IMR-90 (cell line): ENCODE results near the gene MB. TPM values are rescaled to one million over a fixed set of nuclear protein-coding genes. Genes with fewer than 3 reads are reported as not detected.

Source experiments
- ATAC-seq: fragments of 200-7000 bp; cut with Tn5 transposase; 2 replicates; pipeline ENCODE4 v1.9.1; 2020; ENCODE audit warnings: low read depth, mild to moderate bottlenecking, moderate library complexity
- BruUV-seq: library from RNA; stranded (reverse); fragments of 400-500 nt; replicated peaks from 2 replicates; lab custom pipeline; 2021; lab: Mats Ljungman, UMichigan
- CTCF ChIA-PET: fragments of 300-600 bp; formaldehyde crosslinking; extraction: SDS; loops from one replicate; lab custom pipeline; 2021; ENCODE audit warnings: antibody characterized with exemption; lab: Yijun Ruan, JAX
- POLR2A ChIA-PET: fragments of 300-600 bp; sonication (Branson Sonifier 250); formaldehyde crosslinking; loops from one replicate; lab custom pipeline; 2022; ENCODE audit warnings: antibody characterized with exemption; ENCODE audit not compliant: unreplicated experiment; lab: Charles Lee
- DNase-seq: peaks from one replicate; pipeline ENCODE4 v3.0.0; 2013
- H2AFZ ChIP-seq: replicated peaks from 2 replicates; pipeline ENCODE3; 2013; ENCODE audit warnings: low read length, mild to moderate bottlenecking; ENCODE audit not compliant: poor library complexity
- H2AK5ac ChIP-seq: 2 replicates; pipeline ENCODE4 v1.6.1; 2013; ENCODE audit warnings: low read depth, low read length, inconsistent platforms
- H2AK9ac ChIP-seq: replicated peaks from 2 replicates; pipeline ENCODE3; 2013; ENCODE audit warnings: mild to moderate bottlenecking, low read depth, low read length, moderate library complexity; ENCODE audit not compliant: poor library complexity
- H2BK120ac ChIP-seq: 2 replicates; pipeline ENCODE4 v1.6.1; 2013; ENCODE audit warnings: low read depth, low read length, inconsistent platforms
- H2BK15ac ChIP-seq: 3 replicates; pipeline ENCODE4 v1.6.1; 2013; ENCODE audit warnings: low read depth, low read length, inconsistent platforms
- H2BK20ac ChIP-seq: 2 replicates; pipeline ENCODE4 v1.6.1; 2013; ENCODE audit warnings: low read depth, mild to moderate bottlenecking, inconsistent platforms, low read length, moderate library complexity
- H2BK5ac ChIP-seq: 2 replicates; pipeline ENCODE4 v1.6.1; 2013; ENCODE audit warnings: mild to moderate bottlenecking, low read depth, low read length, inconsistent platforms; ENCODE audit not compliant: poor library complexity, severe bottlenecking
- H3K14ac ChIP-seq: replicated peaks from 2 replicates; pipeline ENCODE4 v1.6.1; 2013; ENCODE audit warnings: low read depth, low read length, inconsistent platforms
- H3K18ac ChIP-seq: 2 replicates; pipeline ENCODE4 v1.6.1; 2013; ENCODE audit warnings: low read depth, low read length, control low read depth
- H3K23ac ChIP-seq: 2 replicates; pipeline ENCODE4 v1.6.1; 2013; ENCODE audit warnings: low read depth, low read length, inconsistent platforms
- H3K27ac ChIP-seq: 2 replicates; pipeline ENCODE4 v1.5.1; 2013; ENCODE audit warnings: mild to moderate bottlenecking, control low read depth, low read length; ENCODE audit not compliant: insufficient read depth
- H3K27me3 ChIP-seq: 2 replicates; pipeline ENCODE4 v1.6.1; 2013; ENCODE audit warnings: low read length; ENCODE audit not compliant: control insufficient read depth, insufficient read depth
- H3K36me3 ChIP-seq: 2 replicates; pipeline ENCODE4 v1.6.1; 2013; ENCODE audit warnings: low read length, mixed read lengths; ENCODE audit not compliant: control insufficient read depth, insufficient read depth
- H3K4ac ChIP-seq: 2 replicates; pipeline ENCODE4 v1.6.1; 2013; ENCODE audit warnings: low read depth, low read length, inconsistent platforms
- H3K4me1 ChIP-seq: 2 replicates; pipeline ENCODE4 v1.6.1; 2013; ENCODE audit warnings: low read length, mixed read lengths; ENCODE audit not compliant: control insufficient read depth, insufficient read depth
- H3K4me2 ChIP-seq: 2 replicates; pipeline ENCODE4 v1.6.1; 2013; ENCODE audit warnings: low read depth, mild to moderate bottlenecking, control low read depth, low read length, moderate library complexity
- H3K4me3 ChIP-seq: 2 replicates; pipeline ENCODE4 v1.5.1; 2013; ENCODE audit warnings: low read depth, mild to moderate bottlenecking, control low read depth, low read length, moderate library complexity; ENCODE audit not compliant: insufficient read depth
- H3K56ac ChIP-seq: 2 replicates; pipeline ENCODE4 v1.6.1; 2013; ENCODE audit warnings: low read length, inconsistent platforms; ENCODE audit not compliant: insufficient read depth; ENCODE audit errors: extremely low read depth
- H3K79me1 ChIP-seq, 2 experiments: 2 replicates each; pipeline ENCODE4 v1.6.1; 2013; ENCODE audit warnings: low read length in 2 of 2, inconsistent platforms in 1 of 2, low read depth in 1 of 2
- H3K9ac ChIP-seq: 2 replicates; pipeline ENCODE4 v1.6.1; 2013; ENCODE audit warnings: low read depth, low read length, control low read depth
- H3K9me1 ChIP-seq: 2 replicates; pipeline ENCODE4 v1.6.1; 2013; ENCODE audit warnings: low read length, inconsistent platforms; ENCODE audit not compliant: insufficient read depth
- H3K9me3 ChIP-seq: 2 replicates; pipeline ENCODE4 v1.6.1; 2013; ENCODE audit warnings: low read length; ENCODE audit not compliant: control insufficient read depth, insufficient read depth
- H4K20me1 ChIP-seq: 2 replicates; pipeline ENCODE4 v1.6.1; 2013; ENCODE audit warnings: low read length, inconsistent platforms; ENCODE audit not compliant: insufficient read depth
- H4K5ac ChIP-seq: 2 replicates; pipeline ENCODE4 v1.6.1; 2013; ENCODE audit warnings: mild to moderate bottlenecking, low read depth, low read length, control low read depth
- H4K8ac ChIP-seq, 2 experiments: 2 replicates each; pipeline ENCODE4 v1.6.1; 2013; ENCODE audit warnings: low read depth in 2 of 2, low read length in 2 of 2, control low read depth in 1 of 2, inconsistent platforms in 1 of 2
- H4K91ac ChIP-seq: 2 replicates; pipeline ENCODE4 v1.6.1; 2013; ENCODE audit warnings: low read depth, low read length, inconsistent platforms; ENCODE audit not compliant: insufficient read depth
- CEBPB ChIP-seq: IDR thresholded peaks from 2 replicates; pipeline ENCODE4 v1.6.1; 2012; ENCODE audit warnings: low read depth, low read length, improper control_type of control experiment
- CTCF ChIP-seq: conservative IDR thresholded peaks from 2 replicates; pipeline ENCODE4 v1.5.1; 2012; ENCODE audit warnings: mild to moderate bottlenecking, low read depth, low read length, improper control_type of control experiment
- MAZ ChIP-seq: IDR thresholded peaks from 2 replicates; pipeline ENCODE4 v1.6.1; 2012; ENCODE audit warnings: low read depth, mild to moderate bottlenecking, low read length, improper control_type of control experiment, moderate library complexity, borderline replicate concordance
- RAD21 ChIP-seq: IDR thresholded peaks from 2 replicates; pipeline ENCODE4 v1.6.1; 2012; ENCODE audit warnings: low read length, improper control_type of control experiment
- SMC3 ChIP-seq: fragments of 150-350 bp; IDR thresholded peaks from 2 replicates; pipeline ENCODE4 v1.6.1; 2016; ENCODE audit warnings: low read depth, mild to moderate bottlenecking, antibody characterized with exemption, low read length, moderate library complexity
- WGBS, 2 experiments: methylation state at CpG; one replicate each; pipeline versions ENCODE4 v1.1.5 to v1.1.7; 2013; ENCODE audit warnings: missing lambda C conversion rate in 2 of 2; ENCODE audit not compliant: insufficient read length in 1 of 2; ENCODE audit errors: extremely low coverage in 2 of 2; 5-methylcytosine and 5-hydroxymethylcytosine counted together
- dilution Hi-C: fragments of 300-500 bp; cut with HindIII; formaldehyde crosslinking; loops from one replicate; pipeline ENCODE4 v1.14.3; 2018; ENCODE audit warnings: low sequenced_read_pairs; ENCODE audit not compliant: unreplicated experiment
- in situ Hi-C: fragments of 300-500 bp; cut with MboI; formaldehyde crosslinking; loops from 3 replicates; pipeline ENCODE4 v1.14.3; 2019; ENCODE audit warnings: low sequenced_read_pairs, inconsistent platforms, mixed read lengths
- intact Hi-C: fragments of 100-400 bp; cut with micrococcal nuclease; formaldehyde crosslinking; loops from 2 replicates; pipeline ENCODE4 v1.10.0; 2022
- polyA plus RNA-seq, 3 experiments: library from polyadenylated mRNA; depleted of rRNA; stranded (reverse); fragments of >200 nt; gene quantifications; 2 replicates each; pipeline ENCODE4 v1.2.3, GENCODE V29; 2012; ENCODE audit warnings: low replicate concordance in 1 of 3
- total RNA-seq: library from RNA; depleted of rRNA; stranded (reverse); fragments of >200 nt; gene quantifications from 2 replicates; pipeline ENCODE4 v1.2.3, GENCODE V29; 2012

Gene MB
- total and polyA plus RNA-seq, 2 of the 4 experiments (the other 2 are of a cell fraction): not detected

GRCh38 chr22:35582861-35583670, 34.1 kb downstream of the MB start:
- Histone ChIP-seq H3K9me1 (no peaks in the 10 kb centered on the region), H3K18ac (no peak overlapping the region), H4K20me1 (no peaks in the 10 kb centered on the region), H3K27me3 (no peaks in the 10 kb centered on the region), H3K4ac (peak overlapping the region; percentile 18; the same call in 1 of the 2 replicates), H3K4me3 (no peak overlapping the region), H3K36me3 (no peaks in the 10 kb centered on the region), H3K27ac (no peak overlapping the region), H2AK9ac (no peak overlapping the region), H2AFZ (peak overlapping the region; percentile 64), H4K91ac (no peak overlapping the region), H3K79me1 (no peaks in the 10 kb centered on the region), H4K8ac (no peak overlapping the region), H2BK120ac (no peak overlapping the region), H4K5ac (no peak overlapping the region), H2BK5ac (no peak overlapping the region), H3K4me2 (no peak overlapping the region), H3K9me3 (peaks cover 3% of the 10 kb centered on the region; the same call in 1 of the 2 replicates), H3K56ac (no peak overlapping the region), H3K9ac (no peak overlapping the region), H3K23ac (no peak overlapping the region), H2AK5ac (peak overlapping the region; percentile 15; the same call in 1 of the 2 replicates), H3K14ac (0 out of 2 replicates have a peak overlapping the region, but pooled peaks have one; percentile 4), H3K4me1 (peaks cover 4% of the 10 kb centered on the region), H2BK15ac (no peak overlapping the region), H2BK20ac (no peak overlapping the region)
- WGBS, 2 experiments: 40% methylated on average over 2 of the region's 13 CpGs; no CpG with 5 or more reads in 1 of the 2 experiments
- BruUV-seq: no TSS peak
- DNase-seq: peak; percentile 65
- dilution Hi-C loops (no loop called here), intact Hi-C loops (loop anchor here (1.0 kb wide), 2 partner anchors 152 to 233 kb away; no protein-coding TSS in a partner anchor), in situ Hi-C loops (loop anchor here (5.0 kb wide), 1 partner anchor 151 kb away; no protein-coding TSS in a partner anchor)
- ChIA-PET POLR2A (no interaction called here), CTCF (interaction anchor here (0.7 to 3.2 kb wide), 6 partner anchors 18 to 232 kb away, joined by 3 to 16 read pairs (median 4); no protein-coding TSS in a partner anchor)
- ATAC-seq: peak; percentile 88
- TF ChIP-seq CEBPB: no peak
- TF ChIP-seq CTCF: peak; percentile 91
- 0 out of 2 replicates have a peak, but pooled peaks have one; percentile 29 for TF ChIP-seq MAZ
- TF ChIP-seq RAD21: peak; percentile 95
- peak; percentile 93 for TF ChIP-seq SMC3
